Measurements from ENCODE around the gene ZNF385B.

DNA sequence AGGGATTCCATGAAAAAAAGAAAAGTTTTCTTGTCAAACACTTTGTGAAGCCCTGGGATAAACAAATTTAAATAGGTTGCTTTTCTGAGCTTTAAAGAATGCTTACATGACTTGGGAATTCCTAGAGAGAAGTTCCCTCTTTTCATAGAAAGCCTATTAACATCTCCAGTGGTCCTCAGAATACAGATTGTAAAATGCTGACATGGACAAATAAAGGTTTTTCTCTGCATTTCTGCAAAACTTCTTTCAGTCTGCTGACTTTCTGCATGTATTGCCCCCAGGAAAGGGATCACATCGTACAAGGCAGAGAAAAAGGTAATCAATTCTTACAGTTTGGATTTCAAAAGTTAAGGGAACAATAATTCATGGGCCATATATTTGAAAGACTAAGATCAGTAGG is 20.6 kb downstream of the ZNF385B start:
- TF ChIP-seq, protein P1, sequence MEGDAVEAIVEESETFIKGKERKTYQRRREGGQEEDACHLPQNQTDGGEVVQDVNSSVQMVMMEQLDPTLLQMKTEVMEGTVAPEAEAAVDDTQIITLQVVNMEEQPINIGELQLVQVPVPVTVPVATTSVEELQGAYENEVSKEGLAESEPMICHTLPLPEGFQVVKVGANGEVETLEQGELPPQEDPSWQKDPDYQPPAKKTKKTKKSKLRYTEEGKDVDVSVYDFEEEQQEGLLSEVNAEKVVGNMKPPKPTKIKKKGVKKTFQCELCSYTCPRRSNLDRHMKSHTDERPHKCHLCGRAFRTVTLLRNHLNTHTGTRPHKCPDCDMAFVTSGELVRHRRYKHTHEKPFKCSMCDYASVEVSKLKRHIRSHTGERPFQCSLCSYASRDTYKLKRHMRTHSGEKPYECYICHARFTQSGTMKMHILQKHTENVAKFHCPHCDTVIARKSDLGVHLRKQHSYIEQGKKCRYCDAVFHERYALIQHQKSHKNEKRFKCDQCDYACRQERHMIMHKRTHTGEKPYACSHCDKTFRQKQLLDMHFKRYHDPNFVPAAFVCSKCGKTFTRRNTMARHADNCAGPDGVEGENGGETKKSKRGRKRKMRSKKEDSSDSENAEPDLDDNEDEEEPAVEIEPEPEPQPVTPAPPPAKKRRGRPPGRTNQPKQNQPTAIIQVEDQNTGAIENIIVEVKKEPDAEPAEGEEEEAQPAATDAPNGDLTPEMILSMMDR (IDR thresholded peaks at IDR 0.05), result no peak
- TF ChIP-seq TCF7L2 (IDR thresholded peaks at IDR 0.05; ENCODE audit: low read depth, low read length) (no peak), SIN3A (IDR thresholded peaks at IDR 0.05; ENCODE audit: borderline replicate concordance, insufficient read depth, low read depth, low read length) (no peak), POLR2AphosphoS5 (IDR thresholded peaks at IDR 0.05; ENCODE audit: low read depth, low read length) (no peak)
- TF ChIP-seq, protein P2, sequence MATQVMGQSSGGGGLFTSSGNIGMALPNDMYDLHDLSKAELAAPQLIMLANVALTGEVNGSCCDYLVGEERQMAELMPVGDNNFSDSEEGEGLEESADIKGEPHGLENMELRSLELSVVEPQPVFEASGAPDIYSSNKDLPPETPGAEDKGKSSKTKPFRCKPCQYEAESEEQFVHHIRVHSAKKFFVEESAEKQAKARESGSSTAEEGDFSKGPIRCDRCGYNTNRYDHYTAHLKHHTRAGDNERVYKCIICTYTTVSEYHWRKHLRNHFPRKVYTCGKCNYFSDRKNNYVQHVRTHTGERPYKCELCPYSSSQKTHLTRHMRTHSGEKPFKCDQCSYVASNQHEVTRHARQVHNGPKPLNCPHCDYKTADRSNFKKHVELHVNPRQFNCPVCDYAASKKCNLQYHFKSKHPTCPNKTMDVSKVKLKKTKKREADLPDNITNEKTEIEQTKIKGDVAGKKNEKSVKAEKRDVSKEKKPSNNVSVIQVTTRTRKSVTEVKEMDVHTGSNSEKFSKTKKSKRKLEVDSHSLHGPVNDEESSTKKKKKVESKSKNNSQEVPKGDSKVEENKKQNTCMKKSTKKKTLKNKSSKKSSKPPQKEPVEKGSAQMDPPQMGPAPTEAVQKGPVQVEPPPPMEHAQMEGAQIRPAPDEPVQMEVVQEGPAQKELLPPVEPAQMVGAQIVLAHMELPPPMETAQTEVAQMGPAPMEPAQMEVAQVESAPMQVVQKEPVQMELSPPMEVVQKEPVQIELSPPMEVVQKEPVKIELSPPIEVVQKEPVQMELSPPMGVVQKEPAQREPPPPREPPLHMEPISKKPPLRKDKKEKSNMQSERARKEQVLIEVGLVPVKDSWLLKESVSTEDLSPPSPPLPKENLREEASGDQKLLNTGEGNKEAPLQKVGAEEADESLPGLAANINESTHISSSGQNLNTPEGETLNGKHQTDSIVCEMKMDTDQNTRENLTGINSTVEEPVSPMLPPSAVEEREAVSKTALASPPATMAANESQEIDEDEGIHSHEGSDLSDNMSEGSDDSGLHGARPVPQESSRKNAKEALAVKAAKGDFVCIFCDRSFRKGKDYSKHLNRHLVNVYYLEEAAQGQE (IDR thresholded peaks at IDR 0.05; ENCODE audit: insufficient read depth in 1 of 2, low read depth in 2 of 2, low read length in 1 of 2), result no peak

Data from Panc1 (cell line).